ENCODE results near the gene USP15. TPM values are rescaled to one million over a fixed set of nuclear protein-coding genes. Genes with fewer than 3 reads are reported as not detected.

The USP15 gene
- total RNA-seq, 1 donor from 2014 or later = 74.2 TPM

- H3K4me1 ChIP-seq = peaks cover 20% of the 10 kb centered on the region
- no peak for TF ChIP-seq POLR2A (IDR thresholded peaks at IDR 0.05)
- DNase-seq (ENCODE audit: extremely low spot score in 2 of 2) = no peak
- intact Hi-C loops (cut with DNase I) = no loop called here
- H3K27me3 ChIP-seq = no peaks in the 10 kb centered on the region
- peaks cover 5% of the 10 kb centered on the region for H3K9me3 ChIP-seq
- no peak overlapping the region for H3K27ac ChIP-seq
- H3K36me3 ChIP-seq = no peaks in the 10 kb centered on the region
- no peak overlapping the region for H3K4me3 ChIP-seq
Observed at GRCh38 chr12:62288328-62288727, 28.1 kb downstream of the USP15 start.

- TF ChIP-seq POLR2AphosphoS5 (IDR thresholded peaks at IDR 0.05; ENCODE audit: insufficient read depth in 1 of 2, low read depth in 1 of 2) = no peak
- no peak for TF ChIP-seq CTCF (IDR thresholded peaks at IDR 0.05)
- TF ChIP-seq POLR2A (IDR thresholded peaks at IDR 0.05) = no peak
- Histone ChIP-seq H3K27me3 (no peaks in the 10 kb centered on the region), H3K36me3 (peaks cover 0 to 8% of the 10 kb centered on the region in 2 donors), H3K4me1 (peaks cover 14% of the 10 kb centered on the region), H3K9me3 (peaks cover 5% of the 10 kb centered on the region), H3K4me3 (no peak overlapping the region), H3K27ac (no peak overlapping the region)
- intact Hi-C loops (cut with DNase I) = no loop called here
- DNase-seq (ENCODE audit: extremely low spot score in 2 of 2) = no peak
Observed at GRCh38 chr12:62290846-62291245, 30.6 kb downstream of the USP15 start.

- Histone ChIP-seq H3K4me3 (no peak overlapping the region), H3K27ac (no peak overlapping the region), H3K4me1 (peaks cover 10% of the 10 kb centered on the region), H3K9me3 (peaks cover 5% of the 10 kb centered on the region), H3K36me3 (peaks cover 0 to 8% of the 10 kb centered on the region in 2 donors), H3K27me3 (no peaks in the 10 kb centered on the region)
- no peak for TF ChIP-seq CTCF (IDR thresholded peaks at IDR 0.05)
- TF ChIP-seq POLR2AphosphoS5 (IDR thresholded peaks at IDR 0.05; ENCODE audit: insufficient read depth in 1 of 2, low read depth in 1 of 2) = no peak
- TF ChIP-seq POLR2A (IDR thresholded peaks at IDR 0.05) = no peak
- intact Hi-C loops (cut with DNase I) = no loop called here
- no peak for DNase-seq (ENCODE audit: extremely low spot score in 2 of 2)
Observed at GRCh38 chr12:62291864-62292760, 31.9 kb downstream of the USP15 start.

GRCh38 chr12:62292761-62293344, 32.6 kb downstream of the USP15 start:
- TF ChIP-seq CTCF (IDR thresholded peaks at IDR 0.05) (no peak), POLR2AphosphoS5 (IDR thresholded peaks at IDR 0.05; ENCODE audit: insufficient read depth in 1 of 2, low read depth in 1 of 2) (no peak), POLR2A (IDR thresholded peaks at IDR 0.05) (no peak)
- intact Hi-C loops (cut with DNase I) = no loop called here
- H3K36me3 ChIP-seq = peaks cover 0 to 9% of the 10 kb centered on the region in 2 donors

GRCh38 chr12:62294378-62294777, 34.2 kb downstream of the USP15 start:
- no peak for DNase-seq (ENCODE audit: extremely low spot score in 2 of 2)
- intact Hi-C loops (cut with DNase I) = no loop called here
- no peaks in the 10 kb centered on the region for H3K27me3 ChIP-seq
- TF ChIP-seq POLR2AphosphoS5 (IDR thresholded peaks at IDR 0.05; ENCODE audit: insufficient read depth in 1 of 2, low read depth in 1 of 2) (no peak), CTCF (IDR thresholded peaks at IDR 0.05) (no peak), POLR2A (IDR thresholded peaks at IDR 0.05) (no peak)
- H3K4me1 ChIP-seq = peaks cover 10% of the 10 kb centered on the region
- H3K9me3 ChIP-seq = peaks cover 5% of the 10 kb centered on the region
- no peak overlapping the region for H3K4me3 ChIP-seq
- H3K27ac ChIP-seq = no peak overlapping the region
- peaks cover 5 to 16% of the 10 kb centered on the region in 2 donors for H3K36me3 ChIP-seq

More at GRCh38 chr12:62292761-62293344, 32.6 kb downstream of the USP15 start:
- H3K4me1 ChIP-seq = peaks cover 10% of the 10 kb centered on the region
- DNase-seq (ENCODE audit: extremely low spot score in 2 of 2) = no peak
- no peak overlapping the region for H3K27ac ChIP-seq
- no peak overlapping the region for H3K4me3 ChIP-seq
- H3K9me3 ChIP-seq = peaks cover 5% of the 10 kb centered on the region
- H3K27me3 ChIP-seq = no peaks in the 10 kb centered on the region

Data from vagina (tissue), 2 donors.